ENCODE measurements around the gene SLC24A4.

Gene SLC24A4

DNA sequence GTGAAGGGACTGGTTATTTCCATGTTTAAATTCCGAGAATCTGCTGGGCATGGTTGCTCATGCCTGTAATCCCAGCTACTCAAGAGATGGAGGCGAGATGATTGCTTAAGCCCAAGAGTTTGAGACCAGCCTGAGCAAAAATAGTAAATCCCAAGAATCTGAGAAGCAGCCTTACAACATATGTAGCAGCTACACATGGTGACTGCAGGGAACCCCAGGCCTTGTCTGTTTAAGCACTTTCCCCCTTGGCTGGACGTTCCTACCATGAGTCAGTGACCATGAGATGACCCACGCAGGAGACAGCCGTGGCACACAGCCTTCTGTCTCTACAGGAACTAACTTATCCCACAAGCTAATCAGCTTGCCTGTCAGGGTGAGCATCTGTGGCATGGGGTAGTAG is 5.5 kb upstream of the SLC24A4 start:
- no peak for DNase-seq

DNA sequence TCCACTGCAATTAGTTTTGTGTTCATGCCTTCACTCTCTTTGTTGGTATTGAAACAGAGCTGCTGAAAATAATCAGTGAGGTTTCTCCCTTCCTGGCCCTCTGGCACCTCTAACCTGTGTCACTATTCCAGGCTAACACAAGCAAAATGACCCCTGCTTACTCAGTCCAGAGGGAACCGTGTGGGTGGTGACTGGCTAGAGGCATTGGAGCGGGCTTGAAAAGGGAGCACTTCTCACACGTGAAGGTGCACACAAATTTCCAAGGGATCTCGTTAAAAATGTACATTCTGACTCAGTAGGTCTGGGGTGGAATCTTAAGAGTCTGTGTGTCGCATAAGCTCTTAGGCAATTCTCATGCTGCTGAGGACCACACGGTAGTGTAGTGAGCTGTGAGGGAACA is 1.3 kb upstream of the SLC24A4 start:
- DNase-seq, result no peak

DNA sequence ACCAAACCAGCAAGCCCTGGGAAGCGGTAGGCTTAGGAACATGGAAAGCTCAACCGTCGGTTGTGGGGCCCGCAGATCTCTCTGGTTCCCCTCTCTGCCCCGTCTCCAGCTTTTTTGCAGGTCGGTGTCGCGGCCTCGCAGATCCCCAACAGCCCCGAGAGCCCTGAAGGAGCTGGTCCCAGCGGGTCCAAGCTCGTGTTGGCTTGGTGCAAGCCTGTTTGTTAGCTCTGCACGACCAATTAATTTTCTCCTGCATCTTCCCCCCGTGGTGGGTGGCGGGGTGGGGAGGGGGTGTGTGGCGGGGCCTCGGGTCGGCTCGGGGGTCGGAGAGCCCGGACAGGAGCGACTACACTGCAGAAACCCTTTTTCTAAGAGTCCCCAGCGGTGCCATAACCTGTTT is 449 bp upstream of the SLC24A4 start:
- no peak for DNase-seq

DNA sequence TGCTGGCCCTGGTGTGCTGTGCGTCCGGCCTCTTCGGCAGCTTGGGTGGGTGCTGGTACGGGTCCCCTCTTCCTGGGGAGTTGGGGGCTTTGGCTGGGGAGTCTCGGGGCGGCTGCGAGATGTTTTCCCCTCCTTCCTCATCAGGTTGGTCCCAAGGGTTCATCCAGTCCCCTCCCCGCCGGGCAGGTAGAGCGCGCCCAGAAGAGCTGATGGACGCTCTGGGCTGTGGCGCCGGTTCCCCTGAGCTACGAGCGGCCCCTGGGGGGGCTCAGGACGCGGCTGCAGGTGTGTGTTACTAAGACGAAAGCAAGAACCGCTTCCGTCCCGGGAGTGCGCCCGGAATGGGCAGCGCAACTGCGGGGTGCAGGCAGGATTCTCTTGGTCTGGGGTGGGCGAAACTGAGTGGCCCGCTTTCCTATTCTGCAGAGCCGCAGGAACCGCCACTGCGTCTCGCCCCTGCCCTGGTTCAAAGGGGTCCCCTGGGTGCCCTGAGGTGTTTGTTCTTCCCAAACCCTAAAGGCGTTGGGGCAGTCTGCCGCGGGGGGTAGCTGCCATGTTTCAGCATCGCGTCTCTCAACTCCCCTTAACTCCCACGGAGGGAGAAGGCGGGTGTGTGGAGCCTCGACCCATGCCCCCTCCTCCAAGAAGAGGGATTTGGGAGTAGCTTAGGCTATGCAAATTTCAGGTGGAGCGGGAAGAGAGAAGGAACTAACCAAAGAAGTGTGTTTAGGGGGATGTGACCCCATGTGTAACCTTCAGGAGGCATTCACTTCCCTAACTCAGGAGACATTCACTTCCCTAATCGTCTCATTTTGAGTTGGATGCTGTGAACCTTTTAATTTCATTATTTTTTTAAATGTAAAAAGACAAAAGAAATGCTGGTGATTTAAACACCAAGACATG is 1.2 kb downstream of the SLC24A4 start:
- DNase-seq, result no peak

DNA sequence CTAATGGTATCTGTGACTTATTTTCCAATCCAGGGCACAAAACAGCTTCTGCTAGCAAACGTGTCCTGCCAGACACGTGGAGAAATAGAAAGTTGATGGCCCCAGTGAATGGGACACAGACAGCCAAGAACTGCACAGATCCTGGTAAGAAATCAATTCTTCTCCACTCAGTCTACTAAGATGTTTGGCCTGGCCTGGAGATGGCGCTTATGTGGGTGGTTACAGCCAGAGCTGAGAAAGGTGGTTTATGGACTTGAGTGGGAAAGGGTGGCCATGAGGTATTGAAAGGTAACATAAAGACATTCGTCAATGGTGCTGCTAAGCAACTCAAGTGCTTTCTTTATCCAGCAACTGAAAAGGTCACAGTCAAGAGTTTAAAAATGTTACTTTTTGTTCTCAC is 2.9 kb downstream of the SLC24A4 start:
- no peak for DNase-seq

DNA sequence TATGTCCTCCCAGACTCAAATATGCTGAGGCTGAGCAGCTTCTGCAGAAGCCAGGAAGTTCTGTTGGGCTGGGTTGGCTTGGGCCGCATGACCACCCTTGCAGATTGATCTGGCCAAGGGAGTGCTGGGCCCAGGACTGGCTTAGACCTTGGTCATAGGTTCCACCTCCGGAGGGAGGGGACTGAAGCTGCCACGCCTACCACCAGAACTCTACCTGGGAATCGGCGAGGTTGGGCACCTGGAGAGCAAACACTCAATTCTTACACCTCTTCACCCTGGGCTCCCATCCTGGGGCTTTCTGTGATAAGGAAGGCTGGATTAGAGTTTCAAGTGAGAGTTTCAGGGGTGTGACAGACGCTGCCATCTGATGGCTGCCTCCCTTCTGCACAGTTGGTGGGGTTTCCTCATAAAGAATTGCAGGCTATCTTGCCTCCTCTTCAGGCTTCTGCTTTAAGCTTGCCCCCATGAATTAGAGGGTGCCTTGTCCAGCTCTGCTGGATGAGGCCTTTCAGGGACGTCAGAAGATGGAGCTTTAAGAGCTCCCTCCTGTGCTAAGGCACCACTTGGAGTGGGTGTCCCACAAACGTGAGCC is 5.8 kb downstream of the SLC24A4 start:
- no peak for DNase-seq

DNA sequence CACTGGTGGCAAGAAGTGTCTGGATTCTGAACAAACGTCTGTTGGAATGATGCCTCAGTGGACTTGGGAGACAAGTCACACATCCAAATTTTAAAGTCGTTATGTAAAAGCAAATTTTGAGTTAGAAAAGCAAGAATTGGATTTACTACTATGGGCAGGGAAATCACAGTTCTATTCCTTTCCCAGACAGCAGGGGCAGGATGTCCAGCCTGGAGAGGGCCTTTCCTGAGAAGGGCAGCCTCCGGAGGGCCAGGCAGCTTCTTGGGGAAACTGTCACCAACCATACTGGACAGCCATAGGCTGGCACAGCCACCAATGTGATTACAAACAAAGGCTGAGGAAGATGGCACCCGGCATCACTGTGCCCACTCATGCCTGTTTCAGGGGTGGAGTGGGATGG is 11.1 kb downstream of the SLC24A4 start:
- DNase-seq, result no peak

DNA sequence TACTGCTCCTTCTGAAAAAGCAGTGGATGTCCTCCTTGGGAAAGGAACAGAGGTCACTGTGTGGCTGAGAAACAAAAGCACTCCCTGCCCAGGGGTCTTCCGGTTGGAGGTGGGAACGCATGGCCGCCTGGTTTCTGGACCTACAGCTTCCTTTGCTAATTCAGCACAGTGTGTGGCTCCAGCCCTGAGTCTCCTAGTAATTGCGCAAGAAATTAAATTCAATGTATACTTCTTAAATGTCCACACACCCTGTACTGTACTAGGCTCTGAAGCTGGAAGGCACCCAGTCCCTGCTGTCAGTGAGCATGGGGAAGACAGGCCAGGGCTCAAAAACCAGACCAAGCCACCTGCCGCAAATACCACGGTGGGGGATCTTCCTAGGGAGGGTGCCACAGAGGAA is 13.4 kb downstream of the SLC24A4 start:
- DNase-seq, result no peak

DNA sequence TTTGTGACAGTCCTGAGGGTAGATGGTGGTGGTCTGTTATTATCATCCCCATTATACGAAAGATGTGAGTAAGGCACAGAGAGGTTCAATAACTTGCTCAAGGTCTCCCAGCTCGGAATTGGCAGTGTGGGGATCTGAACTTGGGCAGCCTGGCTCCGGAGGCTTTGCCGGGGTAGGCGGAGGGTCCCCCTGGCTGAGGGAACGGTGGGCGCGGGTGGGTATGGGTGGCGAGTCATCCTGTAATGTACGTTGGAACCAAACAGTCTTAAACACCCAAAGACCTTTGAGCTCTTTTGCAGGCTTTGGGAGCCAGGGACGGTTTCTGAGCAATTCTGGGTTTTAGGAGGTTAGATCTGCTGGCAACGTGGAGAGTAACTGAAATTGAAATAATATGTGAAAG is 16.5 kb downstream of the SLC24A4 start:
- no peak for DNase-seq

DNA sequence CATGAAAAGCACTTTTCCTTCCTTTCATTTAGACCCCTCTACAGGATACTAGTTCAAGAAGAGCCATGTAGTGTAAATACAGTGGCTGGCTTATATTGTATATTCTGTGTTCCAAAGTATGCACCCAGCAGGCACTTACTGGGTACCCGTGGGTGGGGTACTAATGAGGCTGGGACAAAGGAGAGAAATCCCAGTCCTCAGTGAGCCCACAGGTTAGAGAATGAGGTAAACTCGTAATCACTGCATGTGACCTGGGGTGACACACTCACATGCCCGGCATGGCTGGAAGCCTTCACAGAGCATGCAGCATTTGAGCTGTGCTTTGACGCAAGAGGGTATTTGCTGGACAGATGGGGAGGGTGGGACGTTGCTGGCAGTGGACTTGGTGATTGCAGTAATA is 17.1 kb downstream of the SLC24A4 start:
- DNase-seq, result no peak

DNA sequence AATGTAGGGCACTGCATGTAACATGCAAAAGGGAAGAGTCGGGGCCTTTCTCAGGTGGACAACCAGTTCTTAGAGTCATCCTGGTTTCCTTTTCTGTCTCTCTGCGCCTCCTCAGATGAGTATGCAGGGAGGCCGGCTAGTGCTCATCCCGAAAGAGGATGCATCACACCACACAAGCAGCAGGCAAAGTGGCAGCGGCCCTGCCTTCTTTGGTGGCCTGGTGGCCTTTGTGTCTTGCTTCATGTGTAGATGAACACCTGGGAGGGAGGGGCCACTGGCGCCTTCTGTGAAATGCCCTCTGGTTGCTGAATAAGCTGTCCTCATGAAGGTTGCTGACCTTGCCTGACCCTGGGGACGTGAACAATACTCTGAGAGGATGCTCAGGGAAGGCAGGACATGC is 18.0 kb downstream of the SLC24A4 start:
- no peak for DNase-seq

DNA sequence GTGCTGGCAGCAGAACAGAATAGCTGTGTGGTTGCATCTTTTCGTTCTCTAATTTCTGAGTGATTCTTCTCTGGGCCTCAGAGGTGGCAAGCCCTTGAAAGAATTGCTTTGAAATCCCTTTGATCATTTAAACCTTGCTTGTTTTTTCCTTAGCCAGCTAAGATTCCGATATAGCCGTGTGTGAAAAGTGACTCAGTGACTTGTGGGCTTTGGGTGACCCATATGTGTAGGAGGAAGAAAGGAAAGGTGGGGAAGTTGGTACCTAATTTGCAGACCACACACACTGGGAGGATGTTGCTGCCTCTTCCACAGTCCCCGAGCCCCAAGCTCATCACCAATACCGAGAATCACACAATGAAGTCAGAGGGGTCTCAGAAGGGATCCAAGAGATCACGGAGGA is 18.8 kb downstream of the SLC24A4 start:
- no peak for DNase-seq

DNA sequence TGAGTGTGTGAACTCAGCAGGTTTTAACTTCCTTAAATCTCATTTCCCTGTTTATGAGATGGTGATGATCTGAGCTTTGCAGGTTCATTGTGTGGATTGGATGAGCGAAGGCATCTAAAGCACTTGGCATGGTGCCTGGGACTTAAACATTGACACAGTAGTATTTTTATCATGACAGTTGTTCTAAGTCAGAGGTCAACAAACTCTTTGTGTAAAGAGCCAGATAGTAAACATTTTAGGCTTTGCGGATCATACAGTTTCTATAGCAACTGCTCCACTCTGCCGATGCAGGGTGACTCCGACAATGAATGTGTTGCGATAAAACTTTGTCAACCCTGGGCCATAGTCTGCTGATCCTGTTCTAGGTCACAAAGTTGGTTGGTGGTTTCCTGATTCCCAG is 25.2 kb downstream of the SLC24A4 start:
- peak; percentile 81 for DNase-seq

DNA sequence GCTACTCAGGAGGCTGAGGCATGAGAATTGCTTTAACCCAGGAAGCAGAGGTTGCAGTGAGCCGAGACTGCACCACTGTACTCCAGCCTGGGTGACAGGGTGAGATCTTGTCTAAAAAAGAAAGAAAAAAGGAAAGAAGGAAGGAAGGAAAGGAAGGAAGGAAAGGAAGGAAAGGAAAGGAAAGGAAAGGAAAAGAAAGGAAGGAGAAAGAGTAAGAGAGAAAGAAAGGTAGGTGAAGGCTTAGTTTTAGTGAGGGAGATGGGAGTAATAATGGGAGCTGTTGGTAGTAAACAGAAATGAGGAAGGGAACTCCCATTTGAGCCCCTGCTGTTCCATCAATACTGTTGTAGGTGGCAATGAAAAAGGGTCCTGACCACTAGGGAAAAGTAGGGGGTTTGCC is 28.8 kb downstream of the SLC24A4 start:
- no peak for DNase-seq

DNA sequence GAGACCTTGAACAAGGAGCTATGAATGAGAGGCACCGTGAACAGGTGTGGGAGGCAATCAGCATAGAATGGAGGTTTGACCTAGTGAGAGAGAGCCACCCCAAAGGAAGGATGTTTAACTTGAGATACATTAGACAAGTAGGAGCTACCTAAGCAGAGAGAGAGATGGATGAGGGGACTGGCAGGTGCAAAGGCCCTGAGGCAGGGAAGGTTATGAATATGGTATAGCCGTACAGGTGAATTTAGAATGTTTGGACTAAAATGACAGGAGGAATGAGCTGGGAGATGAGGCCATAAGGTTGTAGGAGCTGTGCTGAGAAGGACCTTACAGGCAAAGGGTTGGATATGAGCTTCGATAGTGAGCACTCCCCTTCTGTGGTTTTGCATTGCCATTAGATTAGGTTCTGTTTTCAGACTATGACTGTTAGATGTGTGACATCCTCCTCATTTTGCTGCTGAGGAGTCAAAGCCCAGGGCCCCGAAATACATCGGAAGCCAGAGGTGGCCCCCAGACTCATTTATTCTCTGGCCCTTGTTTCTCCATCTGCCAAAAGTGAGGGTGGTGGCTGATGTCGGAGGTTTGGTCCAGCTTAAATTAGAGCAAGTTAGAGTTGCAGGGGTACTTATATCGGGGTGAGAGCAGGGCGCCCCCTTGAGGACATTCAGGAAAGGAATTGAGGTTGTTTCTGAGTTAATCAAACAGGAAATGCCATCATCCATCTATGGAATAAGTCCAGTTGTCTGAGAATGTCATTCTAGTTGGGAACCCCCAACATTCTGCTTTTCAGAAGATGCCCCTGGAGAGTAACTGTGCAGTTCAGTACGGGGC is 29.4 kb downstream of the SLC24A4 start:
- DNase-seq, result peak; percentile 10

DNA sequence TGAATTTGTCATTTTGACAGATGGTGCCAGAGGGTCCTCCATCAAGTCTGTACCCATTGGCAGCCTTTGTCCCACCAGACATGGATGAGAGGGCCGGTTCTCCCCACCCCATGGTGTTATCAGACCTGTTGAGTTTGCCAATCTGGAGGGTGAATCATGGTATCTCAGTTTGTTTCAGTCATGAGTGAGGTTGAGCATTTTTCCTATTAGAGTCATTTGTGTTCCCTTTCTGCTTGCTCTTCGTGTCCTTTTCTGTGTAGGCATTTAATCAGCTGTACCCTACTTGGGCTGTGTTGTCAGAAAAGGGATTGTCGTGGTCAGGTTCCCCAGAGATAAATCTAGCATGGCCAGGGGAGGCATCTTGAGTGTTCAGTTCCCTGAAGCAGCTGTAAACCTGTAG is 30.5 kb downstream of the SLC24A4 start:
- no peak for DNase-seq

DNA sequence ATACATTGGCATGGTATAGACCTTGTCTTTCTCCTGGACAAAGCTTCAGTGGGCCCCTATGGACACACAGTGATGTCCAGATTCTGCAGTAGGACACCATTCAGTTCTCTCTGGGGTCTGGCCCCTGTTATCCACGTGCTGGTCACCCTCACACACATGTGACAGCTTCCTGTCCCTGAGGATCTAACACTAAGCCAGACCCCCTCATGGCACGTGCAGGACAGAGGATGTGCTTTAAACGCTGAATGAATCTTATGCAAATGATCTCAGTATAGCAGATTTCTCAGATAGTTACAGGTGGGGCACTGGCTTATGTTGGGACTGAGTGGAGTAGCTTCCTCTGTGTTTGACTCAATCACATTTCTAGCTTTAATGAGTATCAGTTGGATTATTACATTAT is 33.7 kb downstream of the SLC24A4 start:
- DNase-seq, result no peak

DNA sequence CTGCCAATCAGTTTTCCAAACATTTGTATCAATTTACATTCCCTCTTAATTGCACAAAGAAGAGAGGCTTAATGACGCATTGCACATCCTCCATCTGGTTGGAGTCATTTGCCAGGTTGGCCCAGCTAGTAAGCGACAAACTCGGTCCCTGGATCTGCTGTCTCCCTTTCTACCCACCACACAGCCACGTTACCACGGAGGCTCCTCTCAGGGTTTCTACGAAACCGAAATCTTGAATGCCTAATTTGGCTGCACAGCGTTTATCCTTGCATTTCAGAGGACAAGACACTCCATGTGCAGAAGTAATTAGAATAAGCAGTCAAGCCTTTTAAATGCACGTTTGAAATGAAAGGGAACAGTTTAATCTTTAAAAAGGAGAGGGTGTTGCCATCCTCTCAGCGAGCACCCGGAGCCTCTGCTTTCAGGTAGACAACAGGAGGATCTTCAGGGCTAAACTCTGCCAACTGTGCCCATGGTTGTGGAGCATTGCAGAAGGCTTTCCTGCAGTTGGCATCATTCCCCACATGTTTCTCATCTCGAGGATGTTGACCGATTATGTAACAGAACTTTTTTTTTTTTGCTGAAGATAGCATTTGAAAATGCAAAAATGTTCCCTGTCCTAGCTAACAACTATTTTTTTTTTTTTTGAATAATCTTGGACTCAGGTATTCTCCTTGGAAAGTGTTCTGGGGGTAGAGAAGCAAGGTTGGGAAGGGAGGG is 37.8 kb downstream of the SLC24A4 start:
- no peak for DNase-seq

DNA sequence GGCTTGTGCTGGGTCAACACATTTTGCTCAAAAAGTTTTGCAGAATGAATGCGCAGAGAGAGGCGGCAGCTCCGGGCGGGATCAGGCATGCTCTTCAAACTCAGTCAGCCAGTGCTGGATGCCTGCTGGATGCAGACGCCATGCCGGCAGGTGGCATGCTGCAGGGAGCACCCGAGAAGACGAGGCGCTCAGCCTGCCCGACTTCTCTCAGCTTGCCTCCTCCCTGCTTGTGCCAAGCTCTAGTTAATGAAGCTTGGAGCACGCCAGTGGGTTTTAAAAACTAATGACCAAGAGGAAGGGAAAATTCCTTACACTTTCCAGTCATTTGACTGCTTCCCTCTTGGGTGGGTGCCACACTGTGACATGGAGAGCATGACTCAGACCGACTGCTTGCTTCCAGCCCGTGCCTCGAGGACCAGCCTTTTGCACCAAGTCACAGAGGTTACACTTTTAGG is 39.8 kb downstream of the SLC24A4 start:
- peak; percentile 31 for DNase-seq

DNA sequence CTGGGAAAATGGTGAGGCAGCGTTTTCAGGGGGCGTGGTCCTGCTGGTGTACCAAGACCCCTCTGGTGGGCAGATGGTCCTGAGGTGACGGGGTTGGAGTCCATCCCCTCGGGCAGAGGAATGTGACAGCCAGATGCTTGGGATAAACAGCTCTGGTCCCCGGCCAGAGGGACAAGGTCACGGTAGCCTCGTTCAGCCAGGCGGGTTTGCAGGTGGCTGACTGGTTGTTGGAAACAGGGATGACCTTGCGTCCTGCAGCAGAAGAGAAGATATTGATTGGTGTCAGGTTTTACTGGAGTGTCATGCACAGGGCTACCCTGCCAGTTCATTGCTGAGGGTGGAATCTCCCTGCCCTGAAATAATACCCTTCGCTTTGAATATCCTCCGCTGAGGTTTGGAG is 43.3 kb downstream of the SLC24A4 start:
- DNase-seq, result no peak

DNA sequence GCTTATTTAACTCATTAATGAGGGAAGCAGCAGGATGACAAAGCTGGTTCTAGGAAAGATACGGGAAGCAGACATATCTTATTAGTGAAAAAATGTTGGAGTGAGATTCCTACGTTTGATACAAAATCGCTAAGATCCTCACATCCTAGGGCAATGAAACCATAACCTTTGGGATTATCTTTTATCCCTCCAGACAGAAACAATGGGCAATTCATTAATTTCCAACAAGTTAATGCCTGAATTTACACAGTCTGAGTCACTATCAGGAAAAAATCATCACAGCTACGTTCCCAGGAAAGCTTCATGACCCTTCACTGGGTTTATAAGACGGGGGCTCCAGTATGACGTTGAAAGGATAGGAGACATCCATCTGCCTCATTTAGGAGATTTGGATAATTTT is 45.0 kb downstream of the SLC24A4 start:
- no peak for DNase-seq

DNA sequence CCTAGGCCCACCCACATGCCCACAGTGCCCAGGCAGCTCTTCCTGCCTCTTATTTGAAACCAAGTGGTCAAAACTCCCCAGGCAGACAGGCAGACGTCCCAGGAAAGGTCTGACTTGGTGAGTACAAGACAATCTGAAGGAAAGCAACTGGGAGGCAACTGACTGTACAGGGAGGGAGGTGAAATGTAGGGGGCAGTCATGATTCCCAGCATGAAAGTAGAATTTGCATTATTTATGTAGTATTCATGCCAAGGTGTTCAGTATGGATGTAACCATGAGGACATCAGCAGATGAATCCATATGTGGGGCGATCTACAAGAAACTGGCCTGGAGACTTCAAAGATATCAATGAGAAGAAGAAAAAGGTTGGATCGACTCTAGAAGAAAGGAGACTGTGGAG is 46.1 kb downstream of the SLC24A4 start:
- DNase-seq, result no peak

DNA sequence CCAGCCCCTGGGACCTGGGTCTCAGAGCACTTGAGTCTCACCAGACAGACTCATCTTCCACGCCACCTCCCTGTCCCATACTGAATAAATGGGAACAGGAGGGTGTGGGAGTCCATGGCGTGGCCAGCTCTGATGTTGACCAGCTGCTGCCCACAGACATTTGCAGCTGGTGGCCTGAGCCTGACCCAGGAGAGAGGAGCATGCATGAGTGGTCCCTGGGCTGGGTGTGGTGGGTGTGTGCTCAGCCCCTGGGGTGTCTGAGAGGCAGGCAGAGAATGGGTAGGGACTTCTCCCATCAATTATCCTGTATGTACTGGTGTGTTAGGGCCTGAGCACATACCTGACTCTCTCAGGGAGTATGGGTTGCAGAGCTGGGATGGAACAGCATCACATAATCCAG is 49.3 kb downstream of the SLC24A4 start:
- no peak for DNase-seq

Measured in COR-L47 (cell line).